ENCODE data around the gene FGFR2.

Gene FGFR2

DNA sequence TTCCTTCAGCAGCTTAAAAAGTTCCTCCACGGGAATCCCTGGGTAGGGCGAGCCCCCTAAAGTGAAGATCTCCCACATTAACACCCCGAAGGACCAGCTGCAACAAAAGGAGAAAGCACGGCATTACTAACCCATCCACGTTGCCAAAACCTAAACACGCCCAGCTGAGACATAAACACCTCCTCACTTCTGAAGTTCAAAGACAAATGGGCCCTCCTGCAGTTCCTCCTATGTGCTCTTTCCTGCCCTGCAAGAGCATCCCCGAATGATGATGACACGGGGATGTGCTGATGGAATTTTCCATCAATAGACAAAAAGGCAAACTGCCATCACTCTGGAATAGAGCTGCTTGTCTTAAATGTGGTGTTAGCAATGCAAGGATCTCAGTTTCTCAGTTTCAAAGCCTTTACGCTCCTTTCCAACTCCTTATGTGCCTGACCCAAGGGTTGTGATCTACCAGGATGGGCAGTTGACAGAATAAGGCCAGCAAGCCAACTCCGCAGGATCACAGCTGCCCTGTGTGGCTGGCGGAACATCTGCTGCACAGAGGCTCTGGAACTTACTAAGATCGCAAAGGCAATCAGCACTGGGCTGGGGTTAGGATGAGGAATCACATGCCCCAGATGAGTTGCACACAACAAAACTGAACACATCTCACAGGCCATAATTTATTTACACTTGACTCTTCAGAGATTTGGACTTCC, 112.7 kb downstream of the FGFR2 start:
- DNase-seq = no peak
- no peak for ATAC-seq

DNA sequence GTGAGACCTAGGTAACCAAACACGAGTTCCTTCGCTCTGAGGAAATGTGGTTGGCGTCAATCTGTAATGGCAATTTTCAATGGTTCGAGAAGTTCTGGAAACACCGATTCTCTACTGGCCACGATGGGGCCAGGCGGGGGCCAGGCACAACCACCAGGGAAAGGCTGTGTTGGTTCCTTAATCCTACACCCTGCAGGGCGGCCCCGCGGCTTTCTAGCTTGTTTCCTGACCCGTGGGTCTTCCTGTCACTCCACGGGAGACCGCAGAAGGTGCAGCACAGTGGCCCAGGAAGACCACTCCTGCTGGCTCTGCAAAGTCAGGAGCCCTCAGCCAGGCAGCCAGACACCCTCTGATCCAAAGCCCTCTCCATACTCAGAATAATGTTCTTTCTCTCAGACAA, 113.4 kb downstream of the FGFR2 start:
- no peak for ATAC-seq
- no peak for DNase-seq

DNA sequence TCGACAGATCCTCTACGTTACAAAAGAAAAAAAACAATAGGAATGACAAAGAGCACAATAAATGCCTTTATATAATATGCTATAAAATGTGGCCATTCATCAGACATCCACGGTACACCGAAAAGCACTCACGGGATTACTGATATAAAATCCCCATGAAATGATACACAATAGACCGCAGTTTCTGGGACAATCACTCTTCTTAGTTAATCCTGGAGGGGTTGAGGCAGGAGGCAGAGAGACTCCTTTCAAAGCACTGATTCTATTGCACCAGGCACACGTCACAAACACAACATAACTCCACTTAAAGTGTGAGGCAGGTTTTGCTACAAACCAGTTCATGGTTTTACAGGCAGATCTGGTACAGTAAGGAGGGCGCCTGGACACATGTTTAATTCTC, 113.8 kb downstream of the FGFR2 start:
- ATAC-seq (no peak), DNase-seq (no peak)

DNA sequence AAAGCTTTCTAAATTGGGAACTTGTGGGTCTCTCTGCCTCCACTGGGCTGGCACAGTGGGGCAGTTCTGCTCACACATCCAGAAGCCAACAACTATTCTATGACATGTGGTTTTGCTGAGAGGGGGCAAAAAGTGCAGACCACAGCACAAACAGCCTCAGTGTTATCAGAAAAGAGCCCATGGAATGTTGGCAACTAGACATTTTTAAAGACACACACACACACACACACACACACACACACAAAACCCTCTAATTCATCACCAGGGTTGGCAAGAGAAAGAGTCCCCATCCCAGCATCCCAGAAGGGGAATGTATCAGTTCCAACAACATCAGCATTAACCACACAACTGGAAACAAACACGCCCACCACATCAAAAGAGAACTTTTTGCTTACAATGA, 117.1 kb downstream of the FGFR2 start:
- ATAC-seq = no peak
- no peak for DNase-seq

DNA sequence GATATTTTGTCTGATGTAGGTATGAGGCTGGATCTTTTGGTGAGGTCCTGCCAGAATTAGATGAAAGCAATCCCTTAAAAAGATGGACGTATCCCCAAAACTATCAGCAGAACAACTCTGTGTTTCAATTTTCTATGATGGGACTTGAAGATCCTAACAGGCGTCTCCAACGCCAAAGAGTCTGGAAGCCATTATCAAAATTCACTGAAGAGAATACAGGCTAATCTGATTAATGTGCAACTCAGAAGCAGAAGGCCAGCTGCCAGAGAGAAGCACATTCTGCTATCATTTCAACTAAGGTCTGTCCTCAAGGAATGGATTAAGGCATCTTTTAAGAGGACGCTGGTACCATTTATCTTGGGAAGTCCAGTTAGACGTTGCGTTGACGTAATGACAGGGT, 119.7 kb downstream of the FGFR2 start:
- ATAC-seq = no peak
- no peak for DNase-seq

DNA sequence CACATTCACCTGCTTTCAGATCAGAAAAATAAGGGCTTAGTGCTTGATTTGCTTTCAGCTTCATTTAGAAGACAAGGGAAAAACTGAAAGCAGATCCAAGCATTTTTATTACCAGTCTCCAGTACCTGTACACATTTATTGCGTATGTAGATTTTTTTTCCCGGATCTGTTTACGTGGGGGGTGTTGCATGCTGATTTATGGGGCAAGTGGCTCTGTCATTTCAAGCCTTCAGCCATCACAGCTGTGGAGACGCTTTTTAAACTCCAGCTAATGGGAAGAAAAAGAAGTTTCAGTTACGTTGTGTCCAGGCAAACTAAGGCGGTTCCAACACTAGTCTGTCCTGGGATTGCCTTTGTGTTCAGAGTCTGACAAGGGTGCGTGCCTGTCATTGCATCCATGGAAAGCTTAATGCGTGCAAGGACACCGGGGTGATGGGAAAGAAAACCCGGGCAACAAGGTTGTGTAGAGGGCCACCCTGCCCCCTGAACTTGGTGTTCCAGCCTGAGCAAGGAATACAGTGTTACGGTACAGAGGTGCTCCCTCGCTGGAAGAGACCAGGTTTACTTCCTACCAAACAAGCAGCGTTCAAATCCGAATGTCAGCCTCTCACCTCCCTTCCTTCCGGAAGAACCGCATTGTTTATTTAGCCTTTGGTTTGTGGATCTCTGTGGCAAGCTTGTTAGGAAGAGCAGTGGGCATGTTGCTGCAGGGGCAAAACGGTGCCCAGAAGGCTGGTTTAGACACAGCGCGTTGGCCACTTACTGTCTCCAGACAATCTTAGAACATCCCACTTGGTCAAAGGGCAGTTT, 128.2 kb downstream of the FGFR2 start:
- ATAC-seq = no peak
- no peak for DNase-seq

DNA sequence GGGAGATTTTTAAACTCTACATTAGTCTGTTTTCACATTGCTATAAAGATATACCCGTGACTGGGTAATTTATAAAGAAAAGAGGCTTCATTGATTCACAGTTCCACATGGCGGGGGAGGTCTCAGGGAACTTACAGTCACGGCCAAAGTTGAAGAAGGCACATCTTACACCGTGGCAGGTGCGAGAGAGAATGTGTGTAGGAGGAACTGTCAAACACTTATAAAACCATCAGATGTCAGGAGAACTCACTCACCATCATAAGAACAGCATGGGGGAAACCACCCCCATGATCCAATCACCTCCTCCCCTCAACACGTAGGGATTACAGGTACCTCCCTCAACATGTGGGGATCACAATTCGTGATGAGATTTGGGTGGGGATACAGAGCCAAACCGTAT, 129.5 kb downstream of the FGFR2 start:
- ATAC-seq (no peak), DNase-seq (no peak)

DNA sequence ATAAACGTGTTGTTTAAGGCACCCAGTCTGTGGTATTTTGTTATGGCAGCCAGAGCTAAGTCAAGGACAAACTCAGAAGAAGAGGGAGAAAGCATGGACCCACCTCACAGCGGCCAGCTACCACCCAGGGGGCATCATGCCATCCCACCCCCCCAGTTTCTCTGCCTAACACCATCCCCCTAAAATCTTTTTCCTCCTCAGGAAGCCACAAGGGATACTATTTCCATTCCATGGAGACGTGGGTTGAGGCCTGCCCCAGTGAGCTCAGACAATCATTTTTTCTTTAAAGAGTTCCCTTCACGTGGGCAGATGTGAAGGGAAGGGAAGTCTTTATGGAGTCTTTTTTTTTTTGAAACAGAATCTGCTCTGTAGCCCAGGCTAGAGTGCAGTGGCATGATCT, 131.8 kb downstream of the FGFR2 start:
- ATAC-seq = no peak

DNA sequence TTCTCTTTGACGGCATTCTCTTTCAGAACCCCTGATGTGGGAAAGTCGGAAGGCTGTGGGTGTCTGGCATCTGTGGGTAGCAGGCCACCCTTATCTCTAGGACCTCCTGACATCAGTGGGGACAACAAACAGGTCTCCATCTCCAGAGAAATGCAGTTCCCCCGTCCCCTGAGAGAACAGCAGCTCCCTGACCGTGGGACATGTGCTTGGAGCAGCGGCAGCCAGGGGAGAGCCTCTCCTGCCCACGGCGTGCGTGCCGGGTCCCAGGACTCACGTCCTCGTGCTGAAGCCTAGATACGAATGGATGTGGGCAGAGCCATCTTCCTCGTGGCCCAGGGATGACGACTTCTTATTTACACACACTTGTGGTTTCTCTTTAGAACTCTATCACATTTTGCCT, 133.0 kb downstream of the FGFR2 start:
- DNase-seq (no peak), ATAC-seq (no peak)

More for the DNA sequence above, 131.8 kb downstream of the FGFR2 start:
- no peak for DNase-seq

DNA sequence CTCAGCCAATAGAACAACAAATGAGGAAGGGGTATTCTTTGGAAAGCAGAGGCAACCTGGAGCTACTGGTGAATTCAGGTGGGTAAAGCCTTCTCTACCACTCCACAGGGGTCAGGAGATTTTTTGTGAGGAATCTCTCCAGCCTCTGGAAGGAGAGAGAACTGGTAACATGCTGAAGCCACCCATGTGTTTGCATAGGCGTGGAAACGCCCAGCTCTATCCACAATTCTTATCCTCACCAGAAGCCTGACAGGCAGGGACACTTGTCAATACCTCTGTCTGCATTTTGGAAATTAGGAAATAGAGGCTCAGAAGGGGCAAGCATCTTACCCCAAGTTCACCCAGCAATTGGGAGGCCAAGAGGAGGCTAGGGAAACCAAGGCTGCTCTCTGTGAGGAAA, 133.7 kb downstream of the FGFR2 start:
- no peak for ATAC-seq
- no peak for DNase-seq

DNA sequence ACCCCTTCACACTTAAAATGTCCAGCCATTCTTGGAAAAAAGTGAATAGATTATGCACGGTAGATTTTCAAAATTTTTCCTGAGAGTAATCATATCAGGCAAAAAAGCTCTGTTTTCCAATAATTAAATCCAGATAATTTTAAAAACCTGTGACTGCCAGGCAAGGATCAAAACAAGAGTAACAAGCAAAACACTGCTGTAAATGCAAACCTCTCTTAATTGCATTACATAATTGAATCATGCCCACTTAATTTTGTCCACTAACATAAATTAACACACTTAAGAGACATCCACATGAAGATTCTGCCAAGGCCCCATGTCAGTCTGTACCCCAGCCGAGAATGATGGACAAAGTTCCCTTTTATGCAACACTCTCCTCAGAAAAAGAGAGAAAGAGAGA, 135.3 kb downstream of the FGFR2 start:
- no peak for ATAC-seq
- no peak for DNase-seq

DNA sequence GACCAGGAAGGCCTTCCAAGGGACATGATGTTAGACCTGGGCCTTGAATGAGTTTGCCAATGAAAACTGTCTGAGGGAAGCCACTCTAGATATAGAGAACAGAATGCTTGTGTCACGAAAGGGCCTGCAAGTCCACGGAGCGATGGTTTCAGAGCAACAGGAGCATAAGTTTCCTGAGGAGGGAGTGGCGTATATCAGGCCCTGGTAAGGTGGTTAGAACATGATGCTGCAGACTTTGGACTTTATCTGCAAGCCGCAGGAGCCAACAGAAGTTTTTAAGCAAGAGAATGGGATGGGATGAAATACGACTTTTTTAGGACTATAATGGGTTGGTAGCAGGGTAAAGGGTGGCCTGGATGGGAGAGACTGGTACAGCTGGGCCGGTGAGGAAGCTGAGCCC, 136.0 kb downstream of the FGFR2 start:
- DNase-seq (no peak), ATAC-seq (no peak)

DNA sequence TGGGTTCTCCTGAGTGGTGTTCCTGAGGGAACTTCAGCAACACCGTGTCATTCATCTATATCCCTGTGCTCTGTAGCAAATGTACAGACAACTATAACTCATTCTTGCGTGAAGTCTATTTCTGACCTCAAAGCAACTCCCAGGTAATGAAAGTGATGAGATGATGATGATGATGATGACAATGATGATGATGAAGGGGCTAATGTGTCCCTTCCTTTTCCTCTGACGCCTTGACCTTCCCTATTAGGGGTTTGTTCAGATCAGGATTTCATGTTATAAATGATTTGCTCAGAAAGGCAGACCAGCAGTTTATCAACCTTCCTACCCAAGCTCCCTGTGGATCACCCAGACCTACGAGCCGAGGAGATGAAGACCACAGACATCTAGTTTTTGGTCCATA, 136.9 kb downstream of the FGFR2 start:
- ATAC-seq (no peak), DNase-seq (no peak)

DNA sequence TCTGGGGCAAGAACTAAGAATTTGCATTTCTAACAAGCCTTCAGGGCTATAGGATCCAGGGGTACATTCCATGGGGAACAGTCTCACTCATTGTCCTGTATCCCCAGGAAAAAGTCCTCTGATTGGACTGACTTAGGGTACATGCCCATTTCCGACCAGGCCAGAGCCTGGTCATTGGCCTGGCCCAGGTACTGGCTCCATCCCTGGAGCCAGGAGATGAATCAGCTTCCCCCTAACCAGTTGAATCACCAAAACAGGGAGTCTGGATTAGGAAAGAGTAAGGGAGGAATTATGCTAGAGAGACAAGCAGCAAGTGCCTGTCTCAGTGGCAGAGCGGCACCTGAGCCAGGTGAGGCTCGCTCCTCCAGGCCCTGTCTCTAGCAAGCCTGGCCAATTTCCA, 137.5 kb downstream of the FGFR2 start:
- ATAC-seq (no peak), DNase-seq (no peak)

DNA sequence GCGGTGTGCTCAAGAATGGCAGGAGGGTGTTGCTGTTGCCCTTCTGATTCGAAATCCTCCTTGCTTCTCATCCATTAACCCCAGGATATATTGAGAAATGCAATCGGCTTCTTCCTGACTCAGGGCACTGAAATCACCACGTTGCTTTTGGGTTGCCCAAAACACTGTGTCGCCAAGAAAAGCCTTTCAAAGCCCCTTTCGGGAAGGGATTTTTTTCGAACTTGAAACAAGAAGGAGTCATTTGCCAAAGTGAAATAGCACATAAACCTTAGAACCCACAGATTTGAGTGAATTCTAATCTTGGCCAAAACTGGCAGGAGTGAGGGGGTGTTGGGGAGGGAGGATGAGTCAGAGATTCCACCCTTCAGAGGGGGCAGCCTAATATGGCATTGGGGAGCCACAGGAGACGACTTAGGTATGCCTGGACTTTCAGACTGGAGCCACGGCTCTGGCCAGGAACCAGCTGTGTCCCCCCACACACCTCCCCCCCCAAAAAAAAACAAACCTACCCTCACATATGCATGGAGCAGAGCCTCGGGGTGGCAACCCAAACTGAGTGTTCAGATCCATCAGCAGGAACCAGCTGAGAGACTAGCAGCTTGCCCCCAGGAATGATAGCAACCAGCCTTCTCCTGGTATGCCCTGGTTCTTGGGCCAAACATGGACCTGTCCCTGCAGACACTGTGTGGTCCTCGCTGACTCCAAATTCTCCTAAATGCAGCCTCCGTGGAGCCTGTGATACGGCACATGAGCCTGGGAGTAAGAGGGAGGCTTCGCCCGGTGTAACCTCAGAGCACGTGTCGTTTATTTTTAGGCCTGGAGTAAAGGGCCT, 138.4 kb downstream of the FGFR2 start:
- DNase-seq (no peak), ATAC-seq (no peak)

DNA sequence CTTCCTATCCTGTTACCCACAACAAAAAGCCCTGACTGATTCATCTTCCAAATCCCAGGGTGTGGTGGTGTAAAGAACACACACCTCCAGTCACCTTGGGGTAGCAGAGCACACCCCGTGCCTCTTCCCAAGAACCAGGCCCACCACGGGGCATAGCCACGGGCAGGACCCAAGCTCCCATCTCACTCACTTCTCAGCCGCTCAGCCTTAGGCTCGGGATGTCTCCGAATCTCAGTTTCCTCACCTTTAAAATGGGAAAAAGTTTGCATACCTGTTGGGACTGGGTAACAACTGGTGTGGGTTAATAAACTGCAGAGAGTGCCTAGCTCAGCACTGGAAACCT, 139.0 kb downstream of the FGFR2 start:
- DNase-seq (no peak), ATAC-seq (no peak)

DNA sequence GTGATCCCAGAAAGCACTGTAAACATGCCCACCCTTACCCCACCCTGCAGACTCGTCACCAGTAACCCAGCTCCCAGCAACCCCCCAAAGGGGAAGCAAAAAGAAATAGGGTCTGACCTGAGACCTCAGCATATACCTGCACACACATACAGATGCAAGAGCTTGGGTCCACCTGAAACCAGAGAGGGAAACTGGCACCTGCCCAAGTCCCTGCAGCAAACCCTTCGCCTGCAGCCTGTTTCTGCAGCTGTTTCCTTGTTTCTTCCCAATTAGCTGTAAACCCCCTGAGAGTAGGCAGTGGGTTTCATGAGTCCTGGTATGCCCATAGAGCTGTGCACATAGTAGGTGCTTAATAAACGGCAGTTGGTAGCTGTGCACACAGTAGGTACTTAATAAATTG, 140.5 kb downstream of the FGFR2 start:
- ATAC-seq (no peak), DNase-seq (no peak)

DNA sequence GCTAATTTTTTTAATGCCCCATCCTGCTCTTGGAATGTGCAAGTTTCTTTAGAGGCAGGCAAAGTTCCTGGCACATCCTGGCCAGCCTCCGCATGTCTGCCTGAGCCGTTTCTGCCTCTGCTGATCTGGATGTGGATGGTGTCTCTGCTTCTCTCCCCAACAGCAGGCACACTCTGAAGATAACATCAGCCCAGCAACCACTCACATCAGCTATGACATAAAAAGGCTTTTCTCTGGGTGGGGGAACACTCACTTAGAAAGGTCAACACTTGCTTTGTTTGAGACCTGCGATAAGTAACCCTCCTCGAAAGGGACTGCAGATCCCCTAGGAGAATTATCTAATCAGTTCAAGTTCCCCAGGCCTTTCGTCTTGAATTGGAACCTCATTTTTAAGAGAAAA, 142.9 kb downstream of the FGFR2 start:
- ATAC-seq = no peak
- no peak for DNase-seq

DNA sequence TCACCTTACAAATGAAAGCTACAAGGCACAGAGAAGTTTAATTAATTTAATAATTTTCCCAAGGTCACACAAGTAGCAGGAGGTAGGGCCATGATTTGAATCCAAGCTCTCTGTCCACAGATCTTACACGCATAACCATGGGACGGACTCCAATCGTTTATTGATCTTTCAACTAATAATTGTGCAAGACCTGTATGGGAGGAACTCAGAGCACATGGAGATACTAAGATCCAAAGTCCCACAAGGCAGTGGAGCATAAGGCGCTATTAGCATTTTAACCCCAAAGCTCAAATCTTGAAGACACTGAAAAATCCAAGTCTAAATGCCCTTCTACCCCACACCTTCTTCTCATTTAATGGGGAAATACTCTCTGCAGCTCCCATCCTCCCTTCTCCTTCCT, 143.5 kb downstream of the FGFR2 start:
- ATAC-seq (no peak), DNase-seq (no peak)

DNA sequence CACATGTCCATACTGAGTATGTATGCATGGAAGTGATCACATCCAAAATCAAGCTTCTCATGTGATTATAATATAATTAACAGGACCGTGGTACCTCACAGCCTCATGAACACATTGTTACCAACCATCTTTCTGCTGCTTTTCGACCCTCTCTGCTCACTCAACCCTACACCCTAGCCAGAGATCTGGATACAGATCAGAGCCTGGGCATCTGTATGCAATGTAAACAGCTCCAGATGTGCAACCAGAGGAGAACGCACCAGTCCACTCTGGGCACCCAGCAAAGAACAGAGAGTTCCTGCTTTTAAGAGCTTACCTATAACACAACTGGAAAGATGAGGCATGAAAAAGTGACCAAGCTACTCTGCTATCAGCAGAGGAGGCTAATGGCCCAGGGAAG, 145.1 kb downstream of the FGFR2 start:
- DNase-seq (no peak), ATAC-seq (no peak)

DNA sequence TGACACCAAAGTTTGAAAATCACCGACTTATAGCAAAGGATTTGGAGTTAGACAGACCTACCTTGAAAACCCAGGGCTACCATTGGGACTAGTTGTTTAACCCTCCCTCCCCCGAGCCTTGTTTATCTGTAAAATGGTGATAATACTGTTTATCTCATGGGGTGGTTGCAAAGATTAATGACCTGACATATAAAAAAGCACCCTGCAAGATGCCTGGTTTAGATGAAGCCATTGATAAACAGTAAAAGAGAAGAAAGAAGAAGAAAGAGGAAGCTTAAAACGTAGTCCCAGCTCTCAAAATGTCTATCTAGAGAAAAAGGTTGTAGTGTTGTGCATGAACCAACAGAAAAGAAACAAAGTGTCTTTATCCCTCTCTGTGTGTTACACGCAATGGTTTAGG, 145.7 kb downstream of the FGFR2 start:
- ATAC-seq (no peak), DNase-seq (no peak)

DNA sequence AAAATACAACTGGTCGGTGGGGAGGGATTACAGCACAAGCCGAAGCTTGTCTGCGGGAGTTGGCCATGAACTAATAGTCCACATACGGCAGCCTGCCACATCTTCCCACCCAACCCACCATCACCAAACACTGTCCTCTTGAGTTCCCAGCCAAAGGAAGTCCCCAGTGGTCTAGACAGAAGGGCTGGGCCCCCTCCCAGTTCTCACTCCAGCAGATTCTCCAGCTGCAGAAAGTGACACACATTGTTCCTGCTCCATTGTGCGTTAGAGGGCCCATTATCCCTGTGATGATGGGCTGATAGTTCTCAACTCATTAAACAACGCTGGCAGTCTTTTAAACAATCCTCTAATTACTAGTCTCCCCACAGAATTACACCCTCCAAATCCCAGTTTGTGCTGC, 148.0 kb downstream of the FGFR2 start:
- DNase-seq (no peak), ATAC-seq (no peak)

DNA sequence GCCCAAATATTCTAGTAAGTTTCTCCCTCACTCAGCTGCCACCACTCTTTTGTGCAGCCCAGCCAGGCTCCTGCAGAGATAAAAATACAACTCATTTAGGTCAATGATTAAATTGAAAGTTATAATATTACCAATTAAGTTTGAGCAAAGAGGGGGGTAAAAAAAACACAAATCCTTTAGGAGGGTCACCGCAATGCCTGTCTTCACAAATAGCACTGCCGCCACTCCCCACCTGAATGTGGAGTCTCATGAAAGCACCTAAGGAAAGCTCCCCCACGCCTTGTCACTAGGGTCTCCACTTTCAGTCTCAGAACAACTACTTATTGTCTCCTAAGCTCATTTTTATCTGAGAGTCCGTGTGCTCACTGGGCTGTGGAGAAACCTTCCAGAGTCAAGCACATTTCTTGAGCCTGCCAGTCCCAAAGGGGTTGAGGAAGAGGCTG, 148.7 kb downstream of the FGFR2 start:
- DNase-seq = no peak
- no peak for ATAC-seq

Data from stimulated activated naive CD8-positive, alpha-beta T cell treated with anti-CD3 and anti-CD28 coated beads, Interleukin-15, Interleukin-2, amounts not matched to agents 100 U/mL and 50 U/mL, for 24 hours (primary cell).